Vagina (tissue), 2 donors: Measurements from ENCODE around the gene PHF8. TPM values are rescaled to one million over a fixed set of nuclear protein-coding genes. Genes with fewer than 3 reads are reported as not detected.

Experiments used
- DNase-seq, 2 donors: peaks; one replicate each; pipeline ENCODE4 v3.0.0-alpha.2; 2017; ENCODE audit errors: extremely low spot score in 2 of 2
- H3K27ac ChIP-seq: fragments of 200-600 bp; sonication (generic); one replicate; pipeline ENCODE4 v1.5.1; 2019
- H3K27me3 ChIP-seq: fragments of 200-600 bp; sonication (generic); one replicate; pipeline ENCODE4 v1.5.1; 2019
- H3K36me3 ChIP-seq, 2 donors: fragments of 200-600 bp; sonication (generic); one replicate each; pipeline ENCODE4 v1.5.1; 2017 to 2019
- H3K4me1 ChIP-seq: fragments of 200-600 bp; sonication (generic); one replicate; pipeline ENCODE4 v1.5.1; 2019
- H3K4me3 ChIP-seq, 2 donors: fragments of 200-600 bp; sonication (generic); 1 replicate in 1 of 2; 2 replicates in 1 of 2; pipeline ENCODE4 v1.5.1; 2016 to 2019
- H3K9me3 ChIP-seq: fragments of 200-600 bp; sonication (generic); one replicate; pipeline ENCODE4 v1.5.1; 2019
- CTCF ChIP-seq, 3 experiments: fragments of 450-650 bp in 2 of 3; fragments of 200-600 bp in 1 of 3; sonication (generic) in 1 of 3; IDR thresholded peaks; one replicate each; pipeline ENCODE4 v1.5.1; 2017 to 2019; ENCODE audit warnings: antibody characterized with exemption in 3 of 3, mild to moderate bottlenecking in 2 of 3, moderate library complexity in 2 of 3
- POLR2A ChIP-seq, 2 donors: fragments of 450-650 bp; IDR thresholded peaks; one replicate each; pipeline ENCODE4 v1.6.1; 2017; ENCODE audit warnings: antibody characterized with exemption in 2 of 2, mild to moderate bottlenecking in 2 of 2, moderate library complexity in 2 of 2
- POLR2AphosphoS5 ChIP-seq, 2 donors: sonication (generic); formaldehyde crosslinking; IDR thresholded peaks; one replicate each; pipeline ENCODE4 v1.9.0; 2017; ENCODE audit warnings: antibody characterized with exemption in 2 of 2, mild to moderate bottlenecking in 2 of 2, low read depth in 1 of 2; ENCODE audit not compliant: insufficient read depth in 1 of 2
- intact Hi-C: fragments of 100-400 bp; cut with DNase I; formaldehyde crosslinking; loops from one replicate; pipeline ENCODE4 v1.15.1; 2023
- total RNA-seq: library from RNA; depleted of rRNA; stranded (reverse); fragments of >200 nt; gene quantifications from one replicate; pipeline ENCODE4 v1.2.3, GENCODE V29; 2016

PHF8 gene
- total RNA-seq: 33.9 TPM

- peak in 1 of 2 donors; percentile 96 for DNase-seq
- Histone ChIP-seq H3K27me3 (no peaks in the 10 kb centered on the region), H3K9me3 (no peaks in the 10 kb centered on the region), H3K36me3 (peaks cover 0 to 4% of the 10 kb centered on the region in 2 donors), H3K4me3 (peak within 1 kb of the TSS; percentile 54 to 73), H3K4me1 (no peaks in the 10 kb centered on the region), H3K27ac (peak within 1 kb of the TSS; percentile 74)
- TF ChIP-seq CTCF (IDR thresholded peaks at IDR 0.05) (no peak), POLR2AphosphoS5 (IDR thresholded peaks at IDR 0.05; ENCODE audit: insufficient read depth in 1 of 2, low read depth in 1 of 2) (peak; percentile 60 to 86)
- intact Hi-C loops: no loop called here
These were observed at the start of gene PHF8 for GRCh38 chrX:54044126-54044876. Gene PHF8 (minus strand): TSS chrX:54044473. CDS start chrX:54042728, 1,745 bp downstream.

- H3K4me3 ChIP-seq: no peak overlapping the region
- TF ChIP-seq CTCF (IDR thresholded peaks at IDR 0.05) (no peak), POLR2A (IDR thresholded peaks at IDR 0.05) (no peak), POLR2AphosphoS5 (IDR thresholded peaks at IDR 0.05; ENCODE audit: insufficient read depth in 1 of 2, low read depth in 1 of 2) (no peak)
- H3K27ac ChIP-seq: no peak overlapping the region
- no peaks in the 10 kb centered on the region for H3K4me1 ChIP-seq
- intact Hi-C loops: no loop called here
- H3K36me3 ChIP-seq: no peaks in the 10 kb centered on the region
- H3K27me3 ChIP-seq: no peaks in the 10 kb centered on the region
- no peaks in the 10 kb centered on the region for H3K9me3 ChIP-seq
- DNase-seq: no peak
These were observed 49.3 kb upstream of the PHF8 start for GRCh38 chrX:54093571-54093970.

- Histone ChIP-seq H3K36me3 (no peaks in the 10 kb centered on the region), H3K4me1 (no peaks in the 10 kb centered on the region), H3K4me3 (no peak overlapping the region), H3K27ac (no peak overlapping the region), H3K27me3 (no peaks in the 10 kb centered on the region), H3K9me3 (no peaks in the 10 kb centered on the region)
- TF ChIP-seq POLR2AphosphoS5 (IDR thresholded peaks at IDR 0.05; ENCODE audit: insufficient read depth in 1 of 2, low read depth in 1 of 2): no peak
- no peak for TF ChIP-seq POLR2A (IDR thresholded peaks at IDR 0.05)
- no peak for TF ChIP-seq CTCF (IDR thresholded peaks at IDR 0.05)
- DNase-seq: no peak
- intact Hi-C loops: no loop called here
These were observed 48.9 kb upstream of the PHF8 start for GRCh38 chrX:54093159-54093558.

GRCh38 chrX:54090880-54091279 is 46.6 kb upstream of the PHF8 start:
- no peak for DNase-seq
- Histone ChIP-seq H3K9me3 (no peaks in the 10 kb centered on the region), H3K36me3 (no peaks in the 10 kb centered on the region), H3K4me3 (no peak overlapping the region), H3K27ac (no peak overlapping the region), H3K27me3 (no peaks in the 10 kb centered on the region), H3K4me1 (no peaks in the 10 kb centered on the region)
- intact Hi-C loops: no loop called here
- TF ChIP-seq POLR2A (IDR thresholded peaks at IDR 0.05) (no peak), POLR2AphosphoS5 (IDR thresholded peaks at IDR 0.05; ENCODE audit: insufficient read depth in 1 of 2, low read depth in 1 of 2) (no peak), CTCF (IDR thresholded peaks at IDR 0.05) (no peak)

- no peak for TF ChIP-seq POLR2AphosphoS5 (IDR thresholded peaks at IDR 0.05; ENCODE audit: insufficient read depth in 1 of 2, low read depth in 1 of 2)
- TF ChIP-seq POLR2A (IDR thresholded peaks at IDR 0.05): no peak
- no peak for TF ChIP-seq CTCF (IDR thresholded peaks at IDR 0.05)
- Histone ChIP-seq H3K36me3 (no peaks in the 10 kb centered on the region), H3K4me3 (no peak overlapping the region), H3K9me3 (no peaks in the 10 kb centered on the region), H3K27me3 (no peaks in the 10 kb centered on the region), H3K27ac (no peak overlapping the region), H3K4me1 (no peaks in the 10 kb centered on the region)
- no peak for DNase-seq
- intact Hi-C loops: no loop called here
These were observed 44.9 kb upstream of the PHF8 start for GRCh38 chrX:54089191-54089590.
